Measurements from ENCODE around the gene GAR1. TPM values are rescaled to one million over a fixed set of nuclear protein-coding genes. Genes with fewer than 3 reads are reported as not detected.
"Not testable (repeated sequence)": the region's sequence is repeated elsewhere in the genome, so short reads cannot be mapped to it uniquely, and the experiment has no call there.

The GAR1 gene
- polyA plus RNA-seq, 2 donors: 15.9 to 23.1 TPM

DNA sequence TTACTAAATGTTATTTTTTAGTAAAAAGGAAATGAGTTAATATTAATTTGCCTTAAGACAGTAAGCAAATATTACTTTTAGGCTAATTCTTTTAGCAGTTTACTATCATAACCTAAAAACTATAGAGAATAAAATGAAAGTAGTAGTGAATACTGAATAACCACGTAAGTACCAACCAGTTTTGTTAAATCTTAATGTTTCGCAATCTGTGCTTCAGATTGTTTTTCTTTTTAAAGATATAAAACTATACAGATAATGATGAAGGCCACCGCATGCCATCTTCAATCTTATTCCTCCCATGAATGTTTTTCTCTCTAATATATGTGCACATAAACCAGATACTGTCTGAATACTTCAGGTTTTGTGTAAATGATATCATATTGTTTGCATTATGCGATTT is 18.2 kb downstream of the GAR1 start:
- 95 to 96% methylated on average over 4 of the region's 4 CpGs for WGBS, 2 donors
- Histone ChIP-seq H3K27me3 (ENCODE audit: control insufficient read depth in 1 of 2, insufficient read depth in 2 of 2, low read length in 2 of 2) (no peaks in the 10 kb centered on the region), H3K4me3 (ENCODE audit: low read depth in 1 of 2, low read length in 2 of 2) (no peak overlapping the region), H3K27ac (ENCODE audit: low read depth in 2 of 2, low read length in 1 of 2) (no peak overlapping the region), H3K36me3 (ENCODE audit: control insufficient read depth in 2 of 2, insufficient read depth in 2 of 2, low read length in 1 of 2) (peaks cover 0 to 2% of the 10 kb centered on the region in 2 donors), H3K4me1 (ENCODE audit: control insufficient read depth in 2 of 2, insufficient read depth in 2 of 2, low read length in 1 of 2) (no peaks in the 10 kb centered on the region), H3K9me3 (ENCODE audit: control insufficient read depth in 2 of 2, insufficient read depth in 1 of 2, low read depth in 1 of 2, low read length in 1 of 2) (no peaks in the 10 kb centered on the region)

DNA sequence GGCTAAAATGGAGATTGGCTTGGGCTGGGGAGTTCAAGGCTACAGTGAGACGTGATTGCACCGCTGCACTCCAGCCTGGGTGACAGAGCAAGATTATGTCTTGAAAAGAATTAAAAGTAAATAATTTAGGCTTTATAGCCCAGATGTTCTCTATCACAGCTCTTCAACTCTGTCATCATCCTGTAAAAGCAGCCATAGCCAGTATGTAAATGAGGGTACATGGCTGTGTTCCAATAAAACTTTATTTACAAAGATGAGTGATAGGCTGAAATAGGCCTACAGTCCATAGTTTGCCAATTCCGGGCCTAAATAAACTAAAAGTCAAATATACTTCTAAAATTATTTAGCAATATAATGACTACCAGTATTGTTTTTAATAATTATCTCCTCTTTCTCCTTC is 21.4 kb downstream of the GAR1 start:
- H3K4me3 ChIP-seq (ENCODE audit: low read depth in 1 of 2, low read length in 2 of 2): no peak overlapping the region
- H3K4me1 ChIP-seq (ENCODE audit: control insufficient read depth in 2 of 2, insufficient read depth in 2 of 2, low read length in 1 of 2): no peaks in the 10 kb centered on the region
- 79 to 81% methylated on average over 3 of the region's 3 CpGs for WGBS, 2 donors
- peaks cover 0 to 2% of the 10 kb centered on the region in 2 donors for H3K36me3 ChIP-seq (ENCODE audit: control insufficient read depth in 2 of 2, insufficient read depth in 2 of 2, low read length in 1 of 2)
- H3K9me3 ChIP-seq (ENCODE audit: control insufficient read depth in 2 of 2, insufficient read depth in 1 of 2, low read depth in 1 of 2, low read length in 1 of 2): no peaks in the 10 kb centered on the region
- no peak overlapping the region for H3K27ac ChIP-seq (ENCODE audit: low read depth in 2 of 2, low read length in 1 of 2)
- H3K27me3 ChIP-seq (ENCODE audit: control insufficient read depth in 1 of 2, insufficient read depth in 2 of 2, low read length in 2 of 2): no peaks in the 10 kb centered on the region

DNA sequence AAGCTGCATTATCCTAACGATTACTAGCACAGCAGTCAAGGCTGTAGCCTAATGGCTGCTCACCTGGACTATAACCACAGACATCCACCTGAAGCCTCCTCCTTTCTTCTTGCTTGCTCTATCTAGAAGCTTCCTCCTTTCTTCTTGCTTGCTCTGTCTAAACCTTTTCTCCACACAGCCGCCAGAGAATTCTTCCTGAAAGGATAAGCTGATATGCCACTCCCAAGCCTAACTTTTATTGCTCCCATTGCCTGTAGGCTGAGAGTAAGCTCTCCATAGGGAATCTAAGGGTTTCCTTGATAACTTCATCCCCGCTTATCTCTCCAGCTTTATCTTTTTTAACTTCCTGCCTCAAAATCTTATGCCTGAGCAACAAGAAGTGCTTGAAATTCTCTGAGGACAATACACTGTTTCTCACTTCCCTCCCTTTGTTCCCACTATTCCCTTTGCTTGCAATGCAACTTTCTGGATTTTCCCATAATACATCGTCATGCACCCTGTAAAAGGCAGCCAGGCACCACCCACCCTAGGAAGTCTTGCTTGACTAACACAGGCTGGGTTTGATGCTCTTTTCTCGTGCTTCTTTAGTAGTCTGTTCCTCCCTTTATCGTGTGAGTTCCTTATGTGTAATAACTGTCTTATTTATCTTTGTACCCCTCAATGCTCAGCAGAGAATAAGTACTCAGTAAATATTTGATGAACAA is 31.0 kb downstream of the GAR1 start:
- H3K27ac ChIP-seq (ENCODE audit: low read depth in 2 of 2, low read length in 1 of 2): no peak overlapping the region

DNA sequence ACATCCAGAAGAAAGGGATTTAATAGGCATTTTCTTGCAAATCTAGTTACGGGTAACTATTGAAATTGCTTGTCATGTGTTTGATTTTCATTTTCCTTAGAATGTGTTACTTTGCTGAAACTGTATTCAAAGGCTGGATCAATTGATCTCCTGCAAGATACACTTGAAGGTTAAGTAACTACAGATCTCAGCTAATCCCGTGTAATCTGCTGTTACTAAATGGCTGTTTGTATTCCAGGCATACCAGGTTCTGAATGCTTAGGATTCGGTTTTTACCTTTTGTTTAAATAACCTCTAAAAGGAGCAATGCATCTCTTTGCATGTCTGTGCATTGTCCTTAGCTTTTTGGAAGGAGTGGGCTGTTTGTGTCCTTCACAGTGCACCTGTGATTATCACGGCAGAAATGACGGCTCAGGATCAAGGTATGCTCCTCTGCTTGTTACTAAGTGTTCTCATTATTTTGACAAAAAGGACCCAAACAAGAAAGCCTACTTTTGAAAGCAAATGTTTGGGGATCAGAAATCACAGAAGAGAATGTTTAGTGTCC is 32.4 kb downstream of the GAR1 start, which contains the start of gene LRIT3:
Gene LRIT3 (plus strand): TSS at position 212 of the 547 bp plus-strand sequence. CDS start 95 bp downstream, at position 307.
- Histone ChIP-seq H3K9me3 (ENCODE audit: control insufficient read depth in 2 of 2, insufficient read depth in 1 of 2, low read depth in 1 of 2, low read length in 1 of 2) (no peaks in the 10 kb centered on the region), H3K27me3 (ENCODE audit: control insufficient read depth in 1 of 2, insufficient read depth in 2 of 2, low read length in 2 of 2) (no peaks in the 10 kb centered on the region), H3K27ac (ENCODE audit: low read depth in 2 of 2, low read length in 1 of 2) (no peak within 1 kb of the TSS), H3K4me1 (ENCODE audit: control insufficient read depth in 2 of 2, insufficient read depth in 2 of 2, low read length in 1 of 2) (no peaks in the 10 kb centered on the region), H3K4me3 (ENCODE audit: low read depth in 1 of 2, low read length in 2 of 2) (no peak within 1 kb of the TSS), H3K36me3 (ENCODE audit: control insufficient read depth in 2 of 2, insufficient read depth in 2 of 2, low read length in 1 of 2) (no peaks in the 10 kb centered on the region)
- WGBS, 2 donors: 60 to 77% methylated on average over 5 of the region's 5 CpGs

More for the DNA sequence above, 31.0 kb downstream of the GAR1 start:
- Histone ChIP-seq H3K4me3 (ENCODE audit: low read depth in 1 of 2, low read length in 2 of 2) (no peak overlapping the region), H3K27me3 (ENCODE audit: control insufficient read depth in 1 of 2, insufficient read depth in 2 of 2, low read length in 2 of 2) (no peaks in the 10 kb centered on the region), H3K36me3 (ENCODE audit: control insufficient read depth in 2 of 2, insufficient read depth in 2 of 2, low read length in 1 of 2) (no peaks in the 10 kb centered on the region), H3K9me3 (ENCODE audit: control insufficient read depth in 2 of 2, insufficient read depth in 1 of 2, low read depth in 1 of 2, low read length in 1 of 2) (no peaks in the 10 kb centered on the region), H3K4me1 (ENCODE audit: control insufficient read depth in 2 of 2, insufficient read depth in 2 of 2, low read length in 1 of 2) (no peaks in the 10 kb centered on the region)
- WGBS, 2 donors: 47 to 58% methylated on average over 6 of the region's 6 CpGs

DNA sequence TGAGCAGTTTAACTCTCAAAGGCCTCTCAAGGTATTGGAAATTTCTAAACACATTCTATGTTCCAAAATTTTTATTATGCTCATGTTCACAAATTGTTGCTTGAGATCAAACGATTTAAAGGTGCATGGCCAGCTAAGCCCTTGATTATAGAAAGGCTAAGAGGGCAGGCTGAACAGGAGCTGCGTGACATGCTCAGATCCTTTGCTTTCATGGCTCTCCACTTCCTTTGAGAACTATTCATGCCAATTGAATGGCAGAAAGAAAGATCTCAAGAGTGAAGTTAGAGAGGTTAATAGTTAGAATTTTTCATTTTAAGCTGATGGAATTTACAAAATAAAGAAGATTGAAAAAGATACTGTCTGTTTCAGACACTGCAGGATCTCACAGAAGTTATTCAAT is 32.9 kb downstream of the GAR1 start:
- H3K27ac ChIP-seq (ENCODE audit: low read depth in 2 of 2, low read length in 1 of 2): no peak overlapping the region
- H3K27me3 ChIP-seq (ENCODE audit: control insufficient read depth in 1 of 2, insufficient read depth in 2 of 2, low read length in 2 of 2): no peaks in the 10 kb centered on the region
- H3K4me3 ChIP-seq (ENCODE audit: low read depth in 1 of 2, low read length in 2 of 2): no peak overlapping the region
- WGBS, 2 donors: 67 to 68% methylated on average over 2 of the region's 2 CpGs
- no peaks in the 10 kb centered on the region for H3K4me1 ChIP-seq (ENCODE audit: control insufficient read depth in 2 of 2, insufficient read depth in 2 of 2, low read length in 1 of 2)
- no peaks in the 10 kb centered on the region for H3K9me3 ChIP-seq (ENCODE audit: control insufficient read depth in 2 of 2, insufficient read depth in 1 of 2, low read depth in 1 of 2, low read length in 1 of 2)
- no peaks in the 10 kb centered on the region for H3K36me3 ChIP-seq (ENCODE audit: control insufficient read depth in 2 of 2, insufficient read depth in 2 of 2, low read length in 1 of 2)

DNA sequence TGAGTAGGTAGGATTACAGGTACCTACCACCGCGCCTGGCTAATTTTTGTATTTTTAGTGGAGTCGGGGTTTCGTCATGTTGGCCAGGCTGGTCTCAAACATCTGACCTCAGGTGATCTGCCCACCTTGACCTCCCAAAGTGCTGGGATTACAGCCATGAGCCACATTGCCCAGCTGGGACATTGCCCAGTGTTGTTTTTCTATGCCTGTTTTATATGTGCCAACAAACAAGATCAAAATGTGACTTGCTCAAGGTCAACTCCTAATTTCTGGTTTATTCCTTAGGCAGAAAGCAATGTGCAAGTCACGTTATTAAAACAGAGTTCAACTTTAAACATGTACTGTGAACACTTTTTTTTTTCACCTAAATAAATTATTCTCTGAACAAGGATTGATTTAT is 35.0 kb downstream of the GAR1 start:
- no peaks in the 10 kb centered on the region for H3K4me1 ChIP-seq (ENCODE audit: control insufficient read depth in 2 of 2, insufficient read depth in 2 of 2, low read length in 1 of 2)
- no peaks in the 10 kb centered on the region for H3K9me3 ChIP-seq (ENCODE audit: control insufficient read depth in 2 of 2, insufficient read depth in 1 of 2, low read depth in 1 of 2, low read length in 1 of 2)
- no peaks in the 10 kb centered on the region for H3K36me3 ChIP-seq (ENCODE audit: control insufficient read depth in 2 of 2, insufficient read depth in 2 of 2, low read length in 1 of 2)
- 66 to 73% methylated on average over 5 of the region's 5 CpGs for WGBS, 2 donors
- H3K27me3 ChIP-seq (ENCODE audit: control insufficient read depth in 1 of 2, insufficient read depth in 2 of 2, low read length in 2 of 2): no peaks in the 10 kb centered on the region
- no peak overlapping the region for H3K4me3 ChIP-seq (ENCODE audit: low read depth in 1 of 2, low read length in 2 of 2)
- no peak overlapping the region for H3K27ac ChIP-seq (ENCODE audit: low read depth in 2 of 2, low read length in 1 of 2)

DNA sequence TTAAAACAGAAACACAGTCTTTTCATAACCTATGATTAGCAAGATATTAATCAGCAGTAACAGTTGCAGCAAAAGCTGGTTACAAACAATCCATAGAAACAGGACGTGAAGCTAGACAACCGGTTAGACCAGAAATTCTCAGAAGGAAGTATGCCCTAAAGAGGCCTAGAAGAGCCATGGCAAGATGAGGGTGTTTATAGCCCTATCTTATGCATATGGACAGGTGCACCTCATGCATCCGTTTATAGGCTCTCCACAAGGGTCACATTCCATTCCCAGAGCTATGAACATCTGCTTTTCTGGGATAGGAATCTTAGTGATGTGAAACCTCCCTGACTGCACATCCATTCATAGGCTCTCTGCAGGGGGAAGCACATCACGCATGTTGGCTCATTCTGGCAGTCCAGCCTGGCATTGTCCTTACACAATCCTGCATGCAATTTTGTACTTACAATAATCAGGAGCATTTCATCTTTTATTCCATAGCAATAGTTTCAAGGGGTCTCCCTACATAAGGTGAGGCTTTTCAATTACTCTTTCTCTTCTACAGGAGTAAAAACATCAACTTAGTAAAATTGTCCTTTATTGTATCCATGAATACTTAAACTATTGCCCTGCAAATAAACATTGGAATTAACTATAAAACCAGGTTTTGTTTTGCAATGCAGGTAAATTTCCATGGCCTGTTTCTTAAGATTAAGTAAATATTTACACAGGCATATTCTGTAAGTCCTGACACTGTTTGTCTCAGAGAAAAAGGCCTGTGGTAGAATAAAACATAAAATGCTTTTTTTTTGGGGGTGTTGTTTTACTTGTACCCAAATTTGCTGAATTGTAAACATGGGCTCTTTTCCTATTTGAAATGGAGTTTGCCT is 44.1 kb downstream of the GAR1 start:
- H3K27me3 ChIP-seq (ENCODE audit: control insufficient read depth in 1 of 2, insufficient read depth in 2 of 2, low read length in 2 of 2); H3K36me3 ChIP-seq (ENCODE audit: control insufficient read depth in 2 of 2, insufficient read depth in 2 of 2, low read length in 1 of 2); H3K4me3 ChIP-seq (ENCODE audit: low read depth in 1 of 2, low read length in 2 of 2); H3K27ac ChIP-seq (ENCODE audit: low read depth in 2 of 2, low read length in 1 of 2); H3K4me1 ChIP-seq (ENCODE audit: control insufficient read depth in 2 of 2, insufficient read depth in 2 of 2, low read length in 1 of 2); H3K9me3 ChIP-seq (ENCODE audit: control insufficient read depth in 2 of 2, insufficient read depth in 1 of 2, low read depth in 1 of 2, low read length in 1 of 2): not testable (repeated sequence)
- WGBS, 2 donors: 70 to 71% methylated on average over 4 of the region's 4 CpGs

DNA sequence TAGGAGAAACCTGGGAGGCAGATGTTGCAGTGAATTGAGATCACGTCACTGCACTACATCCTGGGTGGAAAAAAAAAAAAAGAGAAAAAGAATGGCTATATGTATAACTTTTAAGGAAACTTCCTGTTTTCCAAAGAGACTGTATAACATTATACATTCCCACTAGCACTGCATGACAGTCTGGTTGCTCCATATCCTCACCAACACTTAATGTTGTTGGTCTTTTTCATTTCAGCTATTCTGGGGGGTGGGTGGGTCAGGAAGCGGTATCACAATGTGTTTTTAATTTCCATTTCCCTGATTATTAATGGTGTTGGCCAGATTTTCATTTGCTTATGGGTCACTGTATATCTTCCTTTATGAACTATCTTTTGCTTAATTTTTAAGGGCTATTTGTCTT is 45.7 kb downstream of the GAR1 start:
- H3K27ac ChIP-seq (ENCODE audit: low read depth in 2 of 2, low read length in 1 of 2): no peak overlapping the region
- no peaks in the 10 kb centered on the region for H3K4me1 ChIP-seq (ENCODE audit: control insufficient read depth in 2 of 2, insufficient read depth in 2 of 2, low read length in 1 of 2)
- H3K27me3 ChIP-seq (ENCODE audit: control insufficient read depth in 1 of 2, insufficient read depth in 2 of 2, low read length in 2 of 2): no peaks in the 10 kb centered on the region
- no peaks in the 10 kb centered on the region for H3K9me3 ChIP-seq (ENCODE audit: control insufficient read depth in 2 of 2, insufficient read depth in 1 of 2, low read depth in 1 of 2, low read length in 1 of 2)
- WGBS, 2 donors: 95 to 100% methylated on average over 2 of the region's 2 CpGs
- no peaks in the 10 kb centered on the region for H3K36me3 ChIP-seq (ENCODE audit: control insufficient read depth in 2 of 2, insufficient read depth in 2 of 2, low read length in 1 of 2)
- no peak overlapping the region for H3K4me3 ChIP-seq (ENCODE audit: low read depth in 1 of 2, low read length in 2 of 2)

DNA sequence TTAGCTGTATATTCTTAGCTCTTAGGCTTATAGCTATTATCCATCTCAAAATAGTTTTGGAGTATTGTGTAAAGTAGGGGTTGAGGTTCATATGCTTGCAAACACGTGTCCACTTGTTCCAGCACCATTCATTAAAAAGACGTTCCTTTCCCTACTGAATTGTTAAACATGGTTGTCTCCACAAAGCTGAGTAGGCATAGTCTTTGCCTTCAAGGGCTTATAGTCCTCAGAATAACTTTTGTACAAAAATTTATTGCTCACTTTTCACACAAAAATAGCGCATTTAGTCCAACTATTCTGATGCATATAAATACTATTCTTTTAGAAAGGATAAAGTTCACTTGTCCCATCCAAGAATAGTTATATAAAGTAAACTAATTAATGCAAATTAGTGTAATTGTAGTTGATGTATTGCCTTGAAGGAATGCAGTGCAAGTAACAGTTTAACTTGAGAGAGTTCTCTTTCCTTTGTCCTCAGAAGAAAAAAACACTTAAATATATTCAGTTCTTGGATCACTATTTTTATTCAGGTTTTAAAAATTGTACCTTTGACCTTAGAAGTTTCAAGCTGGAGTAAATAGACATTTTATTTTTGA is 46.5 kb downstream of the GAR1 start:
- Histone ChIP-seq H3K27ac (ENCODE audit: low read depth in 2 of 2, low read length in 1 of 2) (no peak overlapping the region), H3K36me3 (ENCODE audit: control insufficient read depth in 2 of 2, insufficient read depth in 2 of 2, low read length in 1 of 2) (no peaks in the 10 kb centered on the region), H3K27me3 (ENCODE audit: control insufficient read depth in 1 of 2, insufficient read depth in 2 of 2, low read length in 2 of 2) (no peaks in the 10 kb centered on the region), H3K9me3 (ENCODE audit: control insufficient read depth in 2 of 2, insufficient read depth in 1 of 2, low read depth in 1 of 2, low read length in 1 of 2) (no peaks in the 10 kb centered on the region), H3K4me3 (ENCODE audit: low read depth in 1 of 2, low read length in 2 of 2) (no peak overlapping the region), H3K4me1 (ENCODE audit: control insufficient read depth in 2 of 2, insufficient read depth in 2 of 2, low read length in 1 of 2) (no peaks in the 10 kb centered on the region)
- WGBS, 2 donors: 78 to 81% methylated on average over 3 of the region's 3 CpGs
